Smooth muscle cell (in vitro differentiated cells): ENCODE results near the gene CD58. TPM values are rescaled to one million over a fixed set of nuclear protein-coding genes. Genes with fewer than 3 reads are reported as not detected.
A peak's percentile ranks its signal among the peaks of the same experiment; 100 is the strongest.
"Not testable (repeated sequence)": the region's sequence is repeated elsewhere in the genome, so short reads cannot be mapped to it uniquely, and the experiment has no call there.

Experiments used
- DNase-seq: peaks from one replicate; lab custom pipeline; 2025; ENCODE audit not compliant: unreplicated experiment; lab: John Stamatoyannopoulos, UW
- H2AFZ ChIP-seq: fragments of 200-600 bp; sonication (generic); 2 replicates; pipeline ENCODE4 v1.6.0; 2016; ENCODE audit warnings: antibody characterized with exemption, low read depth, mild to moderate bottlenecking
- H3F3A ChIP-seq: fragments of 200-600 bp; sonication (generic); 2 replicates; pipeline ENCODE4 v1.6.0; 2017; ENCODE audit warnings: antibody characterized with exemption, low read depth
- H3K27ac ChIP-seq: fragments of 200-600 bp; sonication (generic); 2 replicates; pipeline ENCODE4 v1.5.1; 2016; ENCODE audit warnings: low read depth, mild to moderate bottlenecking
- H3K27me3 ChIP-seq: fragments of 200-600 bp; sonication (generic); 2 replicates; pipeline ENCODE4 v1.6.1; 2016; ENCODE audit warnings: low read depth, mild to moderate bottlenecking
- H3K36me3 ChIP-seq: fragments of 200-600 bp; sonication (generic); 2 replicates; pipeline ENCODE4 v1.5.1; 2016; ENCODE audit warnings: low read depth
- H3K4me1 ChIP-seq: fragments of 200-600 bp; sonication (generic); 2 replicates; pipeline ENCODE4 v1.5.1; 2016; ENCODE audit warnings: low read depth
- H3K4me2 ChIP-seq: fragments of 200-600 bp; sonication (generic); 2 replicates; pipeline ENCODE4 v1.6.0; 2016; ENCODE audit warnings: mild to moderate bottlenecking
- H3K4me3 ChIP-seq: fragments of 200-600 bp; sonication (generic); 2 replicates; pipeline ENCODE4 v1.5.1; 2016; ENCODE audit warnings: mild to moderate bottlenecking
- H3K79me2 ChIP-seq: fragments of 200-600 bp; sonication (generic); 2 replicates; pipeline ENCODE4 v1.6.0; 2016; ENCODE audit warnings: low read depth, mild to moderate bottlenecking
- H3K9ac ChIP-seq: fragments of 200-600 bp; sonication (generic); 2 replicates; pipeline ENCODE4 v1.6.0; 2016; ENCODE audit warnings: low read depth
- H3K9me3 ChIP-seq: fragments of 200-600 bp; sonication (generic); replicated peaks from 2 replicates; pipeline ENCODE4 v1.5.1; 2016; ENCODE audit warnings: low read depth
- H4K20me1 ChIP-seq: fragments of 200-600 bp; sonication (generic); 2 replicates; pipeline ENCODE4 v1.6.0; 2016; ENCODE audit warnings: low read depth
- WGBS: methylation state at CpG from one replicate; pipeline ENCODE4 v1.1.7; 2016; ENCODE audit warnings: low lambda C conversion rate; 5-methylcytosine and 5-hydroxymethylcytosine counted together
- polyA plus RNA-seq: library from polyadenylated mRNA; unstranded; fragments of >200 nt; fragmentation: Nextera tagmentation; extraction: Ambion mirVana; gene quantifications from 2 replicates; pipeline ENCODE4 v1.2.1, GENCODE V29; 2016
- total RNA-seq: library from RNA; depleted of rRNA; stranded (reverse); fragments of >200 nt; gene quantifications from 2 replicates; pipeline ENCODE4 v1.2.3, GENCODE V29; 2014
- TF ChIP-seq, protein P1 (sequence below): fragments of 200-600 bp; sonication (generic); IDR thresholded peaks from 2 replicates; pipeline ENCODE4 v1.5.1; 2017; ENCODE audit warnings: borderline replicate concordance, mild to moderate bottlenecking, antibody characterized with exemption; ENCODE audit not compliant: insufficient read depth, poor library complexity, severe bottlenecking

The CD58 gene
- total and polyA plus RNA-seq, 2 experiments from 2014 or later: 33.5 to 43.8 TPM

DNA sequence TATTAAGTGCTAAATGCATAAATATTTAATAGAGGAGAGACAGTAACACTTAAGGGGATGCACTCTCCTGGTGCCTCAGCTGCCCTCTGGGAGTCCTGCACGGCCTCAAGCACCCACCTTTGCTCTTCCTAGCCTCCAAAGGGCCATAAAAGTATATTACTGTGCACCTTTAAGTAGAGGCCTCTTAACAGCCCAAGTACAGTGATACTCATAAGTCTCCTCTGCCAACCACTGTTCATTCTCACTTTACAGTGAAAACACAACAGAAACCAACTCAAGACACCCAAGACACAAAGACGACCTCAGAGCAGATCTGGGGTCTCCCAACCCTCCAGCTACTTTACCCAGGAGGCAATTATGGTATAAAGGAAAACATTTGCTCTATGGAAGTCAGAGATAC lies 26.6 kb upstream of the CD58 start:
- not testable (repeated sequence) for H2AFZ ChIP-seq, H4K20me1 ChIP-seq, H3K27me3 ChIP-seq, H3K4me3 ChIP-seq, H3K4me2 ChIP-seq, H3K79me2 ChIP-seq, H3K4me1 ChIP-seq, H3K36me3 ChIP-seq, H3K27ac ChIP-seq, H3K9ac ChIP-seq, H3K9me3 ChIP-seq, DNase-seq, H3F3A ChIP-seq
- 77% methylated on average over 2 of the region's 2 CpGs for WGBS

DNA sequence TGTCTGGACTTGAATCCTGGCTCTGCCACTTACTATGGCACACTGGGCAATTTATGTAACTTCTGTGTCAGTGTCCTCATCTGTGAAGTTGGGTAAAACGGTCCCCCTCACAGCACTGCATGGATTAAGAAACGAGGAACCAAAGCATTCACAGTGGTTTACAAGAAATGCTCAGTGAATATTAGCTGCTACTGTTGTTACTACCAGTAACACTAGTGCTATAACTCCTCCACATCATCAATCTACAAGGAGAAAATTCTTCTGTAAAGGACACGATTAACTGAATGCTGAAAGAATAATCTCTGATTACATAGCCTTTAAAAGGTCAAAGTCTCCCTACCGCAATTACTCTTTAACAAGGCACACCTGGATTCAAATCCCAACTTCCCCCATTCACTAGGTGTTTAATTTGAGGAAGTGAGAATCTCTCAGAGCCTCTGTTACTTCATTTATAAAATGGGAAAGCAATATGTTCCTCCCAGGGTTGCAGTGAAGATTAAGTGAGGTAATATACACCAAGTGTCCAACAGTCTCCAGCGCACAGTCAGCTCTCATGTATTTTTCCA lies 26.0 kb upstream of the CD58 start:
- not testable (repeated sequence) for H4K20me1 ChIP-seq, H3K4me1 ChIP-seq, H3K9ac ChIP-seq, H3K9me3 ChIP-seq, H3K4me3 ChIP-seq, H3K36me3 ChIP-seq, H3F3A ChIP-seq, H3K79me2 ChIP-seq, H3K27me3 ChIP-seq, H3K4me2 ChIP-seq, DNase-seq, H3K27ac ChIP-seq, H2AFZ ChIP-seq
- WGBS: 88% methylated on average over 5 of the region's 5 CpGs

- TF ChIP-seq, protein P1, sequence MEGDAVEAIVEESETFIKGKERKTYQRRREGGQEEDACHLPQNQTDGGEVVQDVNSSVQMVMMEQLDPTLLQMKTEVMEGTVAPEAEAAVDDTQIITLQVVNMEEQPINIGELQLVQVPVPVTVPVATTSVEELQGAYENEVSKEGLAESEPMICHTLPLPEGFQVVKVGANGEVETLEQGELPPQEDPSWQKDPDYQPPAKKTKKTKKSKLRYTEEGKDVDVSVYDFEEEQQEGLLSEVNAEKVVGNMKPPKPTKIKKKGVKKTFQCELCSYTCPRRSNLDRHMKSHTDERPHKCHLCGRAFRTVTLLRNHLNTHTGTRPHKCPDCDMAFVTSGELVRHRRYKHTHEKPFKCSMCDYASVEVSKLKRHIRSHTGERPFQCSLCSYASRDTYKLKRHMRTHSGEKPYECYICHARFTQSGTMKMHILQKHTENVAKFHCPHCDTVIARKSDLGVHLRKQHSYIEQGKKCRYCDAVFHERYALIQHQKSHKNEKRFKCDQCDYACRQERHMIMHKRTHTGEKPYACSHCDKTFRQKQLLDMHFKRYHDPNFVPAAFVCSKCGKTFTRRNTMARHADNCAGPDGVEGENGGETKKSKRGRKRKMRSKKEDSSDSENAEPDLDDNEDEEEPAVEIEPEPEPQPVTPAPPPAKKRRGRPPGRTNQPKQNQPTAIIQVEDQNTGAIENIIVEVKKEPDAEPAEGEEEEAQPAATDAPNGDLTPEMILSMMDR: peak; percentile 52
- Histone ChIP-seq H2AFZ (peak overlapping the region; percentile 78), H3K4me2 (peak overlapping the region; percentile 85), H3K4me3 (peak overlapping the region; percentile 36)
- DNase-seq, H3K9me3 ChIP-seq, H3K27me3 ChIP-seq, H3K9ac ChIP-seq, H3K4me1 ChIP-seq, H4K20me1 ChIP-seq, H3K36me3 ChIP-seq, H3K27ac ChIP-seq, H3K79me2 ChIP-seq, H3F3A ChIP-seq: not testable (repeated sequence)
- WGBS: 20% methylated on average over 8 of the region's 8 CpGs
Measured at GRCh38 chr1:116595946-116596741, 25.3 kb upstream of the CD58 start.

DNA sequence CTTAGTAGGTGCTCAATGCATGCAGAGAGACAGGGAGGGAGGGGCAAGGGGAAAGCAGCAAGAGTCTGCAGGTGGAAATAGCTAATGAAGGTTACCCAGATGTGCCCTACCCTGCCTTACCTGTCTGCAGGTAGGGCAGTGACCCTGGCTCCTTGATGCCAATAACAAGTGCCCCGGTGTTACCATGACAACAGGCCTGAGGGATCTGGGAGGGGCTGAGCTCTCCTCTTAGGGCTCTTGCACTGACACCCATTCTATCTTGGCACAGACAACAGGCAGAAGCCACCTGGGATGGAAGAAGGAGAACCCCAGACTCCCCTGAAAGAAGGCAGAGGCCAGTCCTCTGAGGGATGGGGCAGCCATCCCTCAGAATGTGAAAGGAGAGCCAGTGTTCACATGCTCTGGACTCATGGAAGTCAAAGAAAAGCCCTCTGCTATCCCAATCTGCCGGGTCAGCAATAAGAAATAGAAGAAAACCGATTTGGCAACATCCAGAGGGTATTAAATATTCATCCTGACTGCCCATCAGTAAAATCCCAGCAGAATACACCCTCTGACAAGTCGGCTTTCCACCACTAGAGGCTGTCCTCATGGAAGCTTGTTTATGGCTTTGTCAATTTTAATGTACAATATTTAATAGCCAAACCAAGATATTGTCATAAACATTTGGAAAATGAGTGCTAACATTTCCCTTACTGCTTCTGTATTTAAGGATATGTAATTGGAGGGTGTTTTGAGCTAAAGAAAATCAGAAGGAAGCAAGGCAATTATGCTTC lies 24.4 kb upstream of the CD58 start:
- H3K4me1 ChIP-seq, H3K9ac ChIP-seq, H3K27me3 ChIP-seq, H3K36me3 ChIP-seq, H3K79me2 ChIP-seq, H3K27ac ChIP-seq, H2AFZ ChIP-seq, H3K4me3 ChIP-seq, H3F3A ChIP-seq, H3K9me3 ChIP-seq, DNase-seq, H4K20me1 ChIP-seq, H3K4me2 ChIP-seq: not testable (repeated sequence)
- WGBS: 78% methylated on average over 4 of the region's 4 CpGs
- TF ChIP-seq, protein P1: peak; percentile 13

DNA sequence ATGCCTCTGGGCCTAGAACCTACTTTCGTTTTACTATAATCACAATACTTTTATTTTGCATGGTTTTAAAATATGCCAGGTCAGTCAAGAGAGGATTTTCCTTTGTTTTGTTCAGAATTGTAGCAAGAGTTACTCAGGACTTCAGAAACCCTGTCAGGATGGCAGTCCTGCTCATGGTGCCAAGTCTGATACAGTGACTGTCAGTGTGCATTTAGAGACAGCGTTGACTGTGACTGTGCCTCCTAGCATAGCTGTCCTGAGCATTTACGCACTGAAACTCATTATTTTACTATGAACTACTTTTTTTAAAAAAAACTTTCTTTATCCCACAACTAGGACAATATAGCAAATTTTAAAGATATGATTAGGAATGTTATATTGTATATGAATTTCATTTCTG lies 23.2 kb upstream of the CD58 start:
- not testable (repeated sequence) for H3K79me2 ChIP-seq, H3F3A ChIP-seq, DNase-seq

DNA sequence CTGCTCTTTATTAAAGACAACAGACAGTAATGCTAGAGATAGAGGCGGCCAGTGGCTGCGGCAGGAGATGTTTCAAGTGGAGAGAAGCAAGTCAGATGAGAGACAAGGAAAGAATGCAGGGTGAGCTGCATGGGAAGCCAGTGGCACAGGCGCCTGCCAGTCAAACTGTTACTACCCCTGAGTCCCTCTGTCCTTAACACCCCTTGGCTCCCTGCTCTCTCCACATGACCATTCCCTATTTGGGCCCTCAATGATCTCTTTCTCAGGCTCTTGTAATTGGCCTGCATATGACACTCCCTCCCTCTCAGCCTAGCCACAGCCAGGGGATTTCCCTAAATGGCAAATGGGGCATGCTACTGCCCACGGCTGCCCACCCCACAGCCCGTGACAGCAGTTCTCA lies 22.6 kb upstream of the CD58 start:
- H4K20me1 ChIP-seq, H3K4me3 ChIP-seq, H3K27me3 ChIP-seq, H3K27ac ChIP-seq, H3F3A ChIP-seq, H3K9me3 ChIP-seq, H3K79me2 ChIP-seq, H3K4me1 ChIP-seq, H2AFZ ChIP-seq, DNase-seq, H3K9ac ChIP-seq, H3K4me2 ChIP-seq, H3K36me3 ChIP-seq: not testable (repeated sequence)
- WGBS: 96% methylated on average over 5 of the region's 5 CpGs

More for the DNA sequence above, 23.2 kb upstream of the CD58 start:
- not testable (repeated sequence) for H3K4me3 ChIP-seq, H2AFZ ChIP-seq, H3K36me3 ChIP-seq, H3K9me3 ChIP-seq, H3K4me1 ChIP-seq, H3K27me3 ChIP-seq, H3K4me2 ChIP-seq, H3K27ac ChIP-seq, H4K20me1 ChIP-seq, H3K9ac ChIP-seq
- 99% methylated on average over 3 of the region's 3 CpGs for WGBS
